DMS114 treated with DMSO at 0.1 percent for 48 hours (cell line): ENCODE results near the gene KCNAB2.

ENCODE experiments used
- DNase-seq: peaks from one replicate; lab custom pipeline; 2025; ENCODE audit not compliant: unreplicated experiment; lab: John Stamatoyannopoulos, UW

Gene KCNAB2

DNA sequence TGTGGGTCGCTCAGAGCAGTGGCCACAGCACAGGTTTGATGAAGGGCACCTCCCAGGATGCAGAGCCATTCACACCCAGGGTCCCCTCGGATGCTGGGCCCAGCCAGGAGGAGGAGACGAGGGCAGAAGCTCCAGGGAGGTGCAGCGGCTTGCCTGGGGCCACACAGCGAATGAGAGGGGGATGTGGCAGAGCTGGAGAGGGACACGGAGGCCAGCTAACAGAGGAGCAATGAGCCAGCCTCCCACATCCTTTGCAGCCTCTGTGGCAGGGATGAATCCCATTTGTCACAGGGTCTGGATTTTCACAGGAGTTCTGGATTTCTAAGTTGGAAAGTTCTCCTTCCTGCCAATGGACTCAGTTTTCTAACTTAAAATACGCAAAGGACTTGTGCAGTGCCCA is 98.5 kb downstream of the KCNAB2 start:
- no peak for DNase-seq

DNA sequence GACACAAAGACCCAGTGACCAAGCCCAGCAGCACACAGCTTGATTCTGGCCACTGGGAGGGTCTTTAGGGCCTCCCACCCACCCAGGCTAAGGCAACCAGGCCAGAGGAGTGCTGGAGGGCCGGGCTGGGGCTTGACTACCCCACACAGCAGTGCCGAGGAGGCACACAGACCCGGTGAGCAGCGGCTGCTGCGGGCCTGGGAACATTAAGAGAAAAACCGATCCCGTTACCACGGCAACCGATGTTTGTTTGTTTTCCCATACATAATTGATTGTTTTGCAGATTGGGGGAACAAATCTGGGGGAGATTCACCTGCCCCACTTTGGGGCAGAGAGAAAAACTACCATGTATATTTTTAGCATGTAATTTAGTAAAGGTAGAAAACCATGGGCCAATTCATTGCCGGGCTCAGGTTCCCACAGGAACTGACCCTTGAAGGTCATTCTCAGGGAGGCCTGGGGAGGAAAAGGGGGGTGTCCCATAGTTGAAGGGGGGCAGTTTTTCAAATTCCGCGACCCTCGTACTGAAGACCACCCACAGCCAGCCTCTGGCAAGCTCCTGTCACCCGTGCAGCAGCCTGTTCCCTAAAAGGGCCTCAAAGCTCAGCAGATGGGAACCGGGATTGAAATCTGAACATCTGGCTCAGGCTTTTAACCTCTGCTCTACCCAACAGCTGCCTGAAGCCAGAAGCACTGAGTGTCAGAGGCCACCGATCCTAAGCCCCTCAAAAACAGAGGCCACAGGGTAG is 99.1 kb downstream of the KCNAB2 start:
- DNase-seq, result no peak

DNA sequence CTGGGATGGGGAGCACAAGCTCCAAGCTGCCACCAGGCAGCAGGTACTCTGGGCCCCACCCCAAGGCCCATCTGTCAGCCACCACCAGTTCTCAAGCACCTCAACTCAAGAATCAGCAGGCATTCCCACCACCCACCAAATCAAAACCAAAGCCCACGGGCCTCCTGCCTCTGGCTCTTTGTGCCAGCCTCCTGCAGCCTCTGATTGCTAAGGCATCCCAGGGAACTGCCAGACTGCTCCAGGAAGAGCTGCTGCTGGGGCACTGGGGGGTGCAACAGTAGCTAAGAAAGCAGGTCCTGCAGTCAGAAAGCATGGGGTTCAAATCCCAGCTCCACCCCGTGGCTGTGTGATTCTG is 99.7 kb downstream of the KCNAB2 start:
- no peak for DNase-seq

- no peak for DNase-seq
Observed at GRCh38 chr1:6145864-6146410, 100.2 kb downstream of the KCNAB2 start.

- DNase-seq, result no peak
Observed at GRCh38 chr1:6148497-6149241, 103.0 kb downstream of the KCNAB2 start.

GRCh38 chr1:6149597-6149996 is 103.9 kb downstream of the KCNAB2 start:
- DNase-seq, result no peak

- DNase-seq, result no peak
Observed at GRCh38 chr1:6150006-6150938, 104.6 kb downstream of the KCNAB2 start.
